Activated CD8-positive, alpha-beta memory T cell treated with anti-CD3 and anti-CD28 coated beads, Interleukin-2, amount 50 U/mL, for 48 hours (primary cell): ENCODE measurements around the gene SMYD3.
"Not testable (repeated sequence)": the region's sequence is repeated elsewhere in the genome, so short reads cannot be mapped to it uniquely, and the experiment has no call there.

Experiments
- DNase-seq: peaks from one replicate; pipeline ENCODE4 v3.0.0-alpha.2; 2020

Gene SMYD3

DNA sequence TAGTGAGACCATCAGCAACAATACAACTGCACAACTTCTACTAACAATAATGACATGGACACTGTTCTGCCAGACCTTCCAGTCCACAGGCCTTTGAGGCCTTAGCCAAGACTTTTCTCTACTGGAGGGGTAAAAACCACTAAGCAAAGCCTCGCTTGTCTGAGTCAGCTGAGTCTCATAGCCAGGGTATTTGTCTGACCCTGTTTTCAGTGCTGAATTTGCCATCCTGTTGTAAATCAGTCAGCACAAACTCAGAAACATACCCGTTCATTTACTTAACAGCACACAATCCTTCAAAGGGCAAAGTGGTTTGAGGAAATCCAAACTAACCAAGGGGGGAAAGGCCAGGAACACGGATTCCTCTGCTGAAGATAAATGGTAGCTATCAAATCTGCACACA is 537.8 kb downstream of the SMYD3 start:
- no peak for DNase-seq

DNA sequence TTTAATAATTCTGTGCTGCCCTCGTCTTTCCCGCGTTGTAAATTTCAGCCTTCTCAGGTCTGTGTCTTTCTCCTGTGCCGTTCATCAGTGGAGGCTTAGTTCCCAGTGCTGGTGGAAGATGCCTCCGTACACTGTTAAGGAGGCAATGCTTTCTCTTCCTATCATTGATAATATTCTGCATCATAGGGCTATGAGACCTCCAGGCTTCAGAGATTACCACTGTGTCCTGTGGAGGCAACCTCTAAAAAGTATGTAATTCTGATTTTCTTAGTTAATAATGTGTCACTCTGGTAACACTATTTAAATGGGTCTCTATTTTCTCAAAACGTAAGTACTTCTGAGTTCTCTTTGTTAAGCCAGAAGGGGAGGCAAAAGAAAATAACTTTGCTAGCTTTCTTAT is 538.3 kb downstream of the SMYD3 start:
- no peak for DNase-seq

DNA sequence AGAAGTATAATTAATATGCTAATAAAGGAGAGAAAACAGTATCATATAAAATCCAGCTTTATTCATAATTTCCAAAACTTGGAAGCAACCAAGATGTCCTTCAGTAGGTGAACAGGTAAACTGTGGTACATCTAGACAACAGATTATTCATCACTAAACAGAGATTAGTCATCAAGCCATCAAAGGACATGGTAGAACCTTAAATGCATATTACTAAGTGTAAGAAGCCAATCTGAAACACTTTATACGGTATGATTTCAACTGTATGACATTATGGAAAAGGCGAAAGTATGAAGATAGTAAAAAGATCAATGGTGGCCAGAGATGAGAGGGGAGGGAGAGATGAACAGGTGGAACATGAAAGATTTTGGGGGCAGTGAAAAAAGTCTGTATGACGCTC is 541.7 kb downstream of the SMYD3 start:
- DNase-seq = no peak

DNA sequence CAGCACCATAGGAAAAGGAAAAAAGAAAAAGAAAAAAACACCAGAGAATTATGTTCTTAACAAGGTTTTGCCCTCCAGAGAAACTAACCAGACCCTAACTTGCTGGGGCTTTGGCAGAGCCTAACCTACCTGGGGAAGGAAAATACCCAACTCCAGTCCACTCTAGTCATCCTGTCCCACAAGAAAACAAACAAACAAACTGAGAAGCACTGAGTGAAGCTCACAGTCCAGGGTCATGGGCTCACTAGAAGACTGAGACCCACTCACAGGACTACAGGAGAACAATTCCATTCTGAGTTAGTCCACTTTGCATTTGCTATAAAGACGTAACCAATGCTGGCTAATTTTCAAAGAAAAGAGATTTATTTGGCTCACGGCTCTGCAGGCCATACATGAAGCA is 543.4 kb downstream of the SMYD3 start:
- no peak for DNase-seq

DNA sequence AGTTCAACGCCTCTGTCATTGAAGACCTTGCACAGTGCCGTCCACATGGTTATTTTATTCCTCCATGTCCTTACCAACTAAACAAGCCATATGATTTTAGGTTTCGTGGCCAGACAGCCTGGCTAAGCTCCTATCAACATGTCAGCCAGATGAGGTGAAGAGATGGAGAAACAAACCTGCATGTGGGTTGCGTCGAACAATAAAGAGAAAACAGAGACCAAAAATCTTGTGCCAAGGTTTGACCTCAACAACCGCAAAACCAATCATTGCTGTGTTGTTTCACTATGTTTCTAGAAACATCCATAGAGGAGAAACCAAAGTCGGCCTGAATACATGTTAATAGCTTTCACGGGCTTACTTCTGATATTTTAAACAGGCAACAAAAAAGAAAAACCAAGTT is 544.6 kb downstream of the SMYD3 start:
- no peak for DNase-seq

DNA sequence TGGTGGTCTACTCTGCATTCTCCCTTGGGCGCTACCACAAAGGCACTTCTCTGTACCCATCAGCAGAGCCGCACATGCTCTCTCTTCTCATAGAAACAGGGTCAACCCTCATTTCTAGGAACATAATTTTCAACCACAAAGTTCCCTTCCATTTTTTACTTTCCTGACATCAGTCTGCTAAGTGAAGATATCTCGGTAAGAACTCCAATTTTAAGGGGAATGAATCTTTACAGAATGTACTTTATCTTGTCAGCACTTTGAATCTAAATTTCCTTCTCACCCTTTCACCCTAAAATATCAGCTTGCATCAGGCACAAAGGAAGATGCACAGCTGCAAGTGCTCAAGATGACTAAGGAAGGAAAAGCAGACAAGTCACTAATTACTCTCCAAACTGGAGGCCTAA is 545.9 kb downstream of the SMYD3 start:
- no peak for DNase-seq

DNA sequence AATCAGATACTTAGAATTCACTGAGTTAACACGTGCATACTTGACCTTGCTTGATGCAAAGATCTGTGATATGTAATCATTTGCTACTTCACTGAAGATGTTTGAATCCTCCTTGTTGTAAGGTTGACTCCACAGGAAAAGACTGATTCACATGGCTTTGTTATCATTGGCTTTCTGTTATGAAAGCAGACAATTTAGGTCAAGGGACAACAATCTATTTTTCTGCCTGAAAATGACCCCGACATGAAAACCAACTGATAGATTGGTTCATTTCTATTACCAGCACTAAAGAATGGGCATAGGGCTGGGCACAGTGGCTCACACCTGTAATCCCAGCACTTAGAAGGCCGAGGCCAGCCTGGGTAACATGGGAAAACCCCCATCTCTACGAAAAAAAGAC is 546.9 kb downstream of the SMYD3 start:
- DNase-seq = no peak

DNA sequence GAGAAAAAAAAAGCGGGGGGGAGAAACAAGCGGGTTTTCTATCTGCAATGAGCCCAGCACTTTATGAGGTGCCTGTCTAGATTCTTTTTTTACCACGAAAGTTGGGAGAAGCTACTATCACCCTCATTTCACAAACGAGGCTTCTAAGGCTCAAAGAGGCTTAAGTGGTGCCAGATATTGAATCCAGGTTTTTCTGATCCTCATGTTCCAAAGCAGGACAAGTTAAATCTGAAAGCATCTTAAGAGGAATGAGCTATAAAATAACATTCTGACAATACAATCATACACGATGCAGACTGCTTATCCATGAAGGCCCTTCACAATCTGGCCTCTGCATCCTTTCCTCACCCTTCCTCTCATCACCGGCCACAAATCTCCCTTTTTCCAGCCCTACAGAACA is 549.1 kb downstream of the SMYD3 start:
- no peak for DNase-seq

DNA sequence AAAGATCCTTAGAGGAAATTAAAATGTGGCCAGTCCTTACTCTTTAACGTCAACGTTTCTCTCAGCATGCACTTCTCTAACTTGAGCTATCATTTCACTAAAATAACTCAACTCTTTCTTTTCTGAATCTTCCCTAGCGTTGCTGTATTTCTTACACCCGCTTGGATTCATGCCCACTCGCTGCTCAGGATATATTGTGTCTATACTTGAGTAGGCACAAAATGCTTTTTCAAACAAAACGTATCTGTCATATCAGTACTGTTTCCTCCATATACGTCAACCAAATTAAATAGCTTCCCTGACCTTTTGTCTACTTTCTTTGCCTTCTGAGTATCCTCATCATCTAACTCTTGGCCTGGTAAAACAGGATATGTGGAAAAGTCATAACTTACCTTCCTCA is 549.7 kb downstream of the SMYD3 start:
- DNase-seq = no peak

DNA sequence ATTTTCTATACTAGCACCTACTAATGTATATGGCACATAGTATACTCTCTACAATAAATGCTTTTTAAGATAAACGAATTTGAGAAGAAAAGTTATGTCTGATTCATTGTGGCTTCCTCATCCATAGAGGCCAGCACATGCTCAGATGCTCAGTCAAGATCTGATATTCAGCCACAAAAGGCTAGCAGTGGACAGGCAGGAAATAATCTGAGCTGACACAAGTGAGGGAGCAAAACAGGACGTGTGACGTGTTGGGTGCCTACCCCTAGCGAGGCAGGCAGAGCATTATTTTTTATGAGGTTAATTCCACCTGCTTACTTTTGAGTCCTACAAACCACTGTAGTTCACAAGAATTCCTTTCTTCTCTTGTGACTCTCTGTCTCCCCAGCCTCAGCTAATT is 550.9 kb downstream of the SMYD3 start:
- DNase-seq = no peak

DNA sequence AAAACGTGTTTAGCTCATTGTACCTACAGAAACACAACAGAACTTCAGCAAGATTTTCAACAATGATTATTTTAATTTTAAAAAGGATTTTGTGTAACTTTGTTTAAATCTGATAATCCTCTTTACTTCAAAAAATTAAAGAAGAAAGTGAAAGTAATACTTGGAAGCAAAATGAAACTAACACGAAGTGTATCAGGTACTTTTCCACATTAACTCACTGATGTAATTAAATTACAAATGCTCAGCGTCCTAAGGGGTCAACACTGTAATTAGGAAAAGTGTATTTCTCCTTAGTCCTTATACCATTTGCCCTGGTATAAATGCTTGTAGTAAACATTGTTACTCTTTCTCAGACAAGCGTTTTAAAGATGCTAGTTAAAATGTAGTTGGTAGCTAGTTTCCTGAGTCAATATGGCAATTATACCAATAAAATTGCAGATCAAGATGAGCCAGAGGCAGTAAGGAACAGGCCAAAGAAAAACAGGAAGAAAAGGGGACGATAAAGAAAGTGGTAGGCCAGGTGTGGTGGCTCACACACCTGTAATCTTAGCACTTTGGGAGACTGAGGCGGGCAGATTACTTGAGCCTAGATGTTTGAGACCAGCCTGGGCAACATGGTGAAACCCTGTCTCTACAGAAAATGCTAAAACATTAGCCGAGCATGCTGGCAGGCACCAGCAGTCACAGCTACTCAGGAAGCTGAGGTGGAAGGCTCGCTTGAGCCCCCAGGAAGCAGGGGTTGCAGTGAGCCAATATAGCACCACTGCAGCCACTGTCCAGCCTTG is 553.0 kb downstream of the SMYD3 start:
- DNase-seq = no peak

DNA sequence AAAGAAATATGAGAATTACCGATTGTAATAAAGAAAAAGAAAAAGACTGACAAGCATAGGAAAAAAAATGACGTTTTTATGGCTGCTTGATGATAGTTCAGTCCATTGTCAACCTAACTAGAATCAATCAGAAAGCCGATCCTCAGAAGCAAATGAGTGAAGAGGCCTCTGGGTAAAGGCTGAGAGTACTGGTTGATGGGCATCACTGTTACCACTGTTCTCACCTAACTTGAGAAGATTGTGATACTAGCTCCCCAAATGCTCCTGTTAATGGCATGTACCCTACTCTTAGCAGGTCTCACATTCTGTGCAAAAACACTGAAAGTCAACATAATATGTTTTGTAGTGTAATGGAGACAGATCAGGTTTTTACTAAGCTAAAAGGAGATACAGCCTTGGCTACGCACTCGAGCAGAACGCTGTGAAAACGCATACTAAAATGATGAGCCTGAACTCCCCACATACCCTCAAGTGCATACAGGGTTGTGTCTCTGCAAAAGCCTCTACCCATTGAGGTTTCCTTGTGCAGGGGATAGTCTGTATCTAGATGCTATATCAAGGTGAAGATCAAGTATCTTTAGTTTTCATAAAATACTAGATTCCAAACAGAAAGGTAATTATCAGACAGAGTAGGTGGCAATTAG is 554.6 kb downstream of the SMYD3 start:
- DNase-seq = no peak

DNA sequence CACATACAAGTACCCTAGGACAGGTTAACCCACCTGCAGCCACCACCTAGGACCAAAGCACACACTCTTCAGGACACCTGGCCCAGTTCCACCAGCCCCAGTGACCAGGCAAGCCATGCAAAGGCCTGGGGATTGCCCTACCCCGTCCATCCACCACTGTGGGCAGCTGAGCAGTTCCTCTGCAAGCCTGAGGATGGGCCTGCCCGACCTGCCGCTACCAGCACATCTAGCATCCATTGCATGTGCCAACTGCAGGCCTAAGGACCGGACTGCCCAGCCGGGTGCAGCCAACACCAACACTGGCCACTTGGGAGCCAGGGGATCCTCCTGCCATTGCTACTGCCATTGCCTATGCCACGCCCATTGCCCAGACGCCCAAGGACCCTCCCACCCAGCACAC is 558.3 kb downstream of the SMYD3 start:
- no peak for DNase-seq

DNA sequence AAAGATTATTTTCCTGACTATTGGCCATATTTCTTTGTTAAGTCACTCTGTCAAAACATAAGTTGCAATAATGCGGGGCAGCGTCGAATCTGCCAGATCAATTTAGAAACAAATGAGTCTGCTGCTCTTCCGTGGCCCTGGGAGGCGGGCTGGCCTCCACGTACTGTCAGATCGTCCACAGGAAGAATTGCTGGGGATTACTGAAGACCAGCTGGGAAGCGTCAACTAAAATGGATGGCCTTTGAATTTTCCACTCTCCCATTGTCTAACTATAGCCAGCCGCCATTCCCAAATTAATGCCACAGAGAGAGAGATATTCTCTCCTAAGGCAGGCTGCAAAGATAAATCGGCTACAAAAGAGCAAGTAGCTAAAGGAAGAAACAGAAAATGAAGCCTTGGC is 560.2 kb downstream of the SMYD3 start:
- no peak for DNase-seq

DNA sequence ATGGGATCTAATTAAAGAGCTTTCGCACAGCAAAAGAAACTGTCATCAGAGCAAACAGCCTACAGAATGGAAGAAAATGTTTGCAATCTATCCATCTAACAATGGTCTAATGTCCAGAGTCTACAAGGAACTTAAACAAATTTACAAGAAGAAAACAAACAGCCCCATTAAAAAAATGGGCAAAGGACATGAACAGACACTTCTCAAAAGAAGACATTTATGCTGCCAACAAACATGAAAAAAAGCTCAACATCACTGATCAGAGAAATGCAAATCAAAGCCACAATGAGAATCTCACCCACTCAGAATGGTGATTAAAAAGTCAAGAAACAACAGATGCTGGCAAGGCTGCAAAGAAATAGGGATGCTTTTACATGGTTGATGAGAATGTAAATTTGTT is 561.9 kb downstream of the SMYD3 start:
- not testable (repeated sequence) for DNase-seq

DNA sequence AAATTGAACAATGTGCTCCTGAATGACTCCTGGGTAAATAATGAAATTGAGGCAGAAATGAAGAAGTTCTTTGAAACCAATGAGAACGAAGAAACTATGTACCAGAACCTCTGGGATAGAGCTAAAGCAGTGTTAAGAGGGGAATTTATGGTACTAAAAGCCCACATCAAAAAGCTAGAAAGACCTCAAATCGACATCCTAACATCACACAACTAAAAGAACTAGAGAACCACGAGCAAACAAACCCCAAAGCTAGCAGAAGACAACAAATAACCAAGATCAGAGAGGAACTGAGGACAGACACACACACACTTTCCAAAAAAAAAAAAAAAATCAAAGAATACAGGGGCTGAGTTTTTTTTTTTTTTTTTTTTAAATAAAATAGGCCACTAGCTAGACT is 564.2 kb downstream of the SMYD3 start:
- no peak for DNase-seq

DNA sequence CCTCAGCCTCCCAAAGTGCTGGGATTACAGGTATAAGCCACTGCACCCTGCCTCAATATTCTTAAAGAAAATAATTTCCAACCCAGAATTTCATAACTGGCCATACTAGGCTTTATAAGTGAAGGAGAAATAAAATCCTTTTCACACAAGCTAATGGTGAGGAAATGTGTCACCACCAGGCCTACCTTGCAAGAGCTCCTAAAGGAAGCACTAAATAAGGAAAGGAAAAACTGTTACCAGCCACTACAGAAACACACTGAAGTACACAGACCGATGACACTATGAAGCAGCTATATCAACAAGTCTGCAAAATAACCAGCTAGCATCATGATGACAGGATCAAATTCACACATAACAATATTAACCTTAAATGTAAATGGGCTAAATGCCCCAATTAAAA is 565.3 kb downstream of the SMYD3 start:
- not testable (repeated sequence) for DNase-seq

DNA sequence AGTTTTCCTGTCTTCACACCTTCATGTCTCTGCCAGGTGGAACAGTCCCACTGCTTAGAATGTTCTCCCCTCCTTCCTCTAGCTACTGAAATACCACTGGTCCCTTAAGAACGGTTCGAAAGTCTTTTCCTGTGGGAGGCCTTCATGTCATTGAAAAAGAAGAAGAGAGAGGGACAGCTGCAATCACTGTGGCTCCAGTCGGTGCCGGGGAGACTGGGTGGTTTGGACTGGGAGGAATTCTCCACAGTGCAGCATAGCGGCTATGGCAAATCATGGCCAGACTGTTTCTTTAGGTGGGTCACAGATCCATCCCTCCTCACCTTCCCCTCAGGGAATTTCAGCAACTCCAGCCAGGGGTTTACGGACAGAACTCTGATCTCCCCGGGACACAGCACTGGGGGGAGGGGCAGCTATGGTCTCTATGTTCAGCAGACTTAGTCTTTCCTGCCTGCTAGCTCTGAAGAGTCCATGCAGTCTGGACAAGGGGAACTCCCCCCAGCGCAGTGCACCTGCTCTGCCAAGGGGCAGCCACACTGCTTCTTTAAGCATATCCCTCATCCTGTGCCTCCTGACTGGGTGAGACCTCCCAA is 567.2 kb downstream of the SMYD3 start:
- no peak for DNase-seq

DNA sequence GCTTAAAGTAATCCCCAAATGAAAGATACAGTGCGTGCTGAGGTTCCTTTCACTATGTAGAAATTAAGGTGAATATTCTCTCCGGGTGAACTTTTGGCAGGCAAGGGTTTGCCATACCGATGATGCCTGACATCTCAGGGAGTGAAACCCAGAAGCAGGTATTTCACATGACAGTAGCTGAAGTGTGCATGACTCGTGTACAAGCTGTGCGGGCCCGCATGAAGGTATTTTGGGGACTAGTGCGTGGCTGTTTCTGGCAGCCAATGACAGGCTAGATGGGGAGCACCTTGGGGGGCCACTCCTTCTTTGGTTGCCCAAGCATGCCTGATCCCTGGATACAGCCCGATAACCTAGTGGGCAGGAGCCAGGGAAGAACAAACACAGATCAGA is 569.0 kb downstream of the SMYD3 start:
- no peak for DNase-seq

DNA sequence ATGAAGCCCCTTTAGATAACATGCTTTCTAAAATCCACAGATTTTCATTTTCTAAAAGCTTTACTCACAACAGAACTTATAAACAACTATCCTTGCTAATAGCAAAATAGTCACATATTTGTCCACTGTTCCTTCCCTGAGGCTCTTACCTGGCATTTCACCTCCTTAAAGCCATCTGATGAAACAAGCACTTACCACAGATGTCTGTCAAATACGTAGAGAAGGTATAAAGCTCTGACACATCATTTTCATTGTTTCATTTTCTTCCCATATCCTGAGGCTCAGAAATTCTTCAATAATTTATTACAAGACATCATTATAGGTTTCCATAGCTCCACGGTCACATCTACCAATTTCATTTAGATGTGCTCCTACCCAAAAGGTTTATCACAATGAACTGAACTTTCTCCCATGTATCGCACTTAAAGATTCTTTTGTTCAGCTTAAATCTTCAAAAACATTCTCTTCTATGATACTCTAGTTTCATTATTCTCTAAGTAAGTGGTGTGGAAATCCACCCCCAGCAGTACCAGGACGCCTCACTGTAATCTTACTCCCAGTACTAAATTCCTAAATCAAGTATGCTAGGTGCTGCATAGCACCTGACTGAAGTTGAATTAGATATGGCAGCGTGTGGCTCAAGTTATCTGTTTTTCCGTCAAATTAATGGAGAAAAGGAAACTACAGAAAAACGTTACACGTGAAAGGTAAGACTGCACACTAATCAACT is 569.6 kb downstream of the SMYD3 start:
- DNase-seq = no peak

DNA sequence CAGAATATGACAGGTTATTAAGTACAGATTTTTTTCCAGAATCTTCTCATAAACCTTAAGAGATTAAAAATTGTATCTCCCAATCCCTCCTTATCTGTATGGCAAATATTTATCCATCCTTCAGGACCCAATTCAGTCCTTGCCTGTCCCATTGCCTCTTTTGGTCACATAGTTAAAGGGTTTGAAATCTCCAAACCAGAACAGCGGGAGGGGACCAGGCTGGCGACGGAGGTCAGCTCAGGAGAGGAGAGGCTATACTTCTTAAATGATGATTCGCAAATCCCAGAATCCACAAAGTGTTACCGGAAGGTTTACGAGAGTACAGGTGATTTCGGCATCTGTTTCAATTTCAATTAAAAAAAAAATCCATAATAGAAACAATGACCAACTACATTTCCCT is 572.7 kb downstream of the SMYD3 start:
- DNase-seq = no peak

DNA sequence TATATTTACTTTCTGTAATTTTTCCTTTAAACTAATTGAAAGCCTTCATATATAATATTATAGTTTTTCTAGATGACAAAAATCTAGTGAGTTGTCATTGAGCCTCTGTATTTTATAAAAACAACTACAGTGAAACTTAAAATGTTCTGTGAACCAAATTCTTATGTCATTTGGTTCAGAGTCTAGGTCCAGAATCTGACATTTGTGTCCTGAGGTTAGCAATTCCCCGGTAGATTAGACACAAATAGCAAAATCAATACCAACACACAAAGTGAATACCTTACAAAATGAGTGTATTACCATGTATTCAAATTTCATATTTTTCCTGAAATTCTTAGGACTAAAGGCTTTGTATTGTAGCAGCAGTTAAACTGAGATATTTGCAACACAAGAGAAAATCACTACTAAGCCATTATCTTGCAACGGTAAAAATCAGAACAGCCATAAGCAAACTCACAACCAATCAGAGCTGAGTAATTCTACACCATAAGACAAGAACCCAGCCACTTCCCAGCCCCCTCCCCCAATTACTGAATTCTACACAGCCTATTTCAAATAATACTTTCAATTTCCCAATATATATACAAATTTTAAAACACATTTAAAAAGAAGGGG is 573.5 kb downstream of the SMYD3 start:
- no peak for DNase-seq

DNA sequence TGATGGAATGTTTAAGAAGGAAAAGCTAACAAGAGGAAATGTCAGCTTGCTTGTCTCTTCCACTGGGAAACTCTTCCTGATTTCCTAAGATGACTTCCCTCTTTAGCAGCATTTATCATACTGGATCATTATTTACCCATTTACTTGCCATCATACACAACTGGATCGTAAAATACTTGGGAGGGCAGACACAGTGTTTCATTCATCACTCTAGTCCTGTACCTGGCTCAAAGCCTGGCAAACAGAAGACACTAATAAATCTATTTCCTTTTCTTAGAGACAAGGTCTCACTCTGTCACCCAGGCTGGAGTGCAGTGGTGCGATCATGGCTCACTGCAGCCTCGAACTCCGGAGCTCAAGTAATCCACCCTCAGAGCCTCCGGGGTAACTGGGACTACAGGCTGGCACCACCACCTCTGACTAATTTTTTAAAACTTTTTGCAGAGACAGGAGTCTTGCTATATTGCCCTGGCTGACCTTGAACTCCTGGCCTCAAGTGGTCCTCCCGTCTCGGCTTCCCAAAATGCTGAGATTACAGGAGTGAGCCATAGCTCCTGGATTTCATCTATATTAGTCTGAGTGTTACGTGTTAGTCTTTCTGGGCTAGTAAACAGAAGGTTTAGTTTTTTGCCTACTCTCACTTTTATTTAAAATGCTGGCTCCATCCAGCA is 574.6 kb downstream of the SMYD3 start:
- no peak for DNase-seq
